Activated naive CD8-positive, alpha-beta T cell (primary cell): ENCODE results near the gene MMAB.
"Not testable (repeated sequence)": the region's sequence is repeated elsewhere in the genome, so short reads cannot be mapped to it uniquely, and the experiment has no call there.

Experiments
- H3K27ac Mint-ChIP-seq: one replicate; pipeline ENCODE4 v1.8.0; 2021; ENCODE audit warnings: mixed read lengths
- H3K27me3 Mint-ChIP-seq: one replicate; pipeline ENCODE4 v1.8.0; 2021; ENCODE audit warnings: mixed read lengths
- H3K36me3 Mint-ChIP-seq: one replicate; pipeline ENCODE4 v1.8.0; 2021; ENCODE audit warnings: mixed read lengths
- H3K4me1 Mint-ChIP-seq: one replicate; pipeline ENCODE4 v1.8.0; 2021; ENCODE audit warnings: low read depth, mixed read lengths
- H3K4me3 Mint-ChIP-seq: one replicate; pipeline ENCODE4 v1.8.0; 2021; ENCODE audit warnings: mild to moderate bottlenecking, mixed read lengths
- H3K9me3 Mint-ChIP-seq: one replicate; pipeline ENCODE4 v1.8.0; 2021; ENCODE audit warnings: low read depth, mixed read lengths

MMAB gene

GRCh38 chr12:109608270-109608669 lies 35.0 kb upstream of the MMAB start:
- no peak overlapping the region for H3K4me3 Mint-ChIP-seq
- H3K36me3 Mint-ChIP-seq, result no peaks in the 10 kb centered on the region
- no peaks in the 10 kb centered on the region for H3K9me3 Mint-ChIP-seq
- no peaks in the 10 kb centered on the region for H3K4me1 Mint-ChIP-seq
- H3K27ac Mint-ChIP-seq, result no peak overlapping the region
- H3K27me3 Mint-ChIP-seq, result peaks cover 12% of the 10 kb centered on the region

GRCh38 chr12:109607618-109608017 lies 34.3 kb upstream of the MMAB start:
- H3K27me3 Mint-ChIP-seq, result peaks cover 12% of the 10 kb centered on the region
- no peak overlapping the region for H3K27ac Mint-ChIP-seq
- H3K36me3 Mint-ChIP-seq, result no peaks in the 10 kb centered on the region
- no peak overlapping the region for H3K4me3 Mint-ChIP-seq
- no peaks in the 10 kb centered on the region for H3K4me1 Mint-ChIP-seq
- no peaks in the 10 kb centered on the region for H3K9me3 Mint-ChIP-seq

GRCh38 chr12:109606320-109607028 lies 33.2 kb upstream of the MMAB start:
- Mint-ChIP-seq H3K9me3 (no peaks in the 10 kb centered on the region), H3K36me3 (no peaks in the 10 kb centered on the region), H3K27me3 (peaks cover 10% of the 10 kb centered on the region), H3K4me3 (no peak overlapping the region), H3K27ac (no peak overlapping the region), H3K4me1 (no peaks in the 10 kb centered on the region)

GRCh38 chr12:109605599-109606228 lies 32.4 kb upstream of the MMAB start:
- H3K9me3 Mint-ChIP-seq, result no peaks in the 10 kb centered on the region

GRCh38 chr12:109605016-109605415 lies 31.7 kb upstream of the MMAB start:
- Mint-ChIP-seq H3K27me3 (peaks cover 10% of the 10 kb centered on the region), H3K9me3 (no peaks in the 10 kb centered on the region), H3K27ac (no peak overlapping the region), H3K4me3 (no peak overlapping the region), H3K36me3 (no peaks in the 10 kb centered on the region), H3K4me1 (no peaks in the 10 kb centered on the region)

More at GRCh38 chr12:109605599-109606228, 32.4 kb upstream of the MMAB start:
- no peaks in the 10 kb centered on the region for H3K36me3 Mint-ChIP-seq
- H3K4me3 Mint-ChIP-seq, result no peak overlapping the region
- H3K27me3 Mint-ChIP-seq, result peaks cover 10% of the 10 kb centered on the region
- H3K27ac Mint-ChIP-seq, result no peak overlapping the region
- no peaks in the 10 kb centered on the region for H3K4me1 Mint-ChIP-seq

GRCh38 chr12:109604132-109604585 lies 30.9 kb upstream of the MMAB start:
- peaks cover 6% of the 10 kb centered on the region for H3K27me3 Mint-ChIP-seq
- no peak overlapping the region for H3K27ac Mint-ChIP-seq

GRCh38 chr12:109602132-109602531 lies 28.8 kb upstream of the MMAB start:
- not testable (repeated sequence) for H3K4me1 Mint-ChIP-seq, H3K27ac Mint-ChIP-seq, H3K4me3 Mint-ChIP-seq, H3K27me3 Mint-ChIP-seq, H3K9me3 Mint-ChIP-seq, H3K36me3 Mint-ChIP-seq

More at GRCh38 chr12:109604132-109604585, 30.9 kb upstream of the MMAB start:
- no peak overlapping the region for H3K4me3 Mint-ChIP-seq
- no peaks in the 10 kb centered on the region for H3K36me3 Mint-ChIP-seq
- H3K9me3 Mint-ChIP-seq, result no peaks in the 10 kb centered on the region
- no peaks in the 10 kb centered on the region for H3K4me1 Mint-ChIP-seq

- H3K9me3 Mint-ChIP-seq, result no peaks in the 10 kb centered on the region
- peaks cover 6% of the 10 kb centered on the region for H3K4me1 Mint-ChIP-seq
- H3K4me3 Mint-ChIP-seq, result no peak overlapping the region
- no peaks in the 10 kb centered on the region for H3K36me3 Mint-ChIP-seq
- H3K27me3 Mint-ChIP-seq, result no peaks in the 10 kb centered on the region
- H3K27ac Mint-ChIP-seq, result no peak overlapping the region
Observed at GRCh38 chr12:109601557-109601956, 28.3 kb upstream of the MMAB start.

- no peaks in the 10 kb centered on the region for H3K9me3 Mint-ChIP-seq
Observed at GRCh38 chr12:109600995-109601394, 27.7 kb upstream of the MMAB start.

GRCh38 chr12:109600481-109600880 lies 27.2 kb upstream of the MMAB start:
- Mint-ChIP-seq H3K9me3 (no peaks in the 10 kb centered on the region), H3K27ac (no peak overlapping the region), H3K27me3 (no peaks in the 10 kb centered on the region), H3K4me3 (no peak overlapping the region), H3K36me3 (no peaks in the 10 kb centered on the region), H3K4me1 (peaks cover 10% of the 10 kb centered on the region)

More at GRCh38 chr12:109600995-109601394, 27.7 kb upstream of the MMAB start:
- H3K4me3 Mint-ChIP-seq, result no peak overlapping the region
- H3K27ac Mint-ChIP-seq, result no peak overlapping the region
- H3K4me1 Mint-ChIP-seq, result peaks cover 6% of the 10 kb centered on the region
- no peaks in the 10 kb centered on the region for H3K27me3 Mint-ChIP-seq
- H3K36me3 Mint-ChIP-seq, result no peaks in the 10 kb centered on the region

- no peak overlapping the region for H3K27ac Mint-ChIP-seq
- no peaks in the 10 kb centered on the region for H3K27me3 Mint-ChIP-seq
- no peaks in the 10 kb centered on the region for H3K9me3 Mint-ChIP-seq
- H3K36me3 Mint-ChIP-seq, result no peaks in the 10 kb centered on the region
- H3K4me1 Mint-ChIP-seq, result peaks cover 23% of the 10 kb centered on the region
- H3K4me3 Mint-ChIP-seq, result no peak overlapping the region
Observed at GRCh38 chr12:109599087-109599486, 25.8 kb upstream of the MMAB start.

GRCh38 chr12:109598428-109598854 lies 25.1 kb upstream of the MMAB start:
- H3K4me3 Mint-ChIP-seq, result no peak overlapping the region
- no peaks in the 10 kb centered on the region for H3K36me3 Mint-ChIP-seq
- H3K4me1 Mint-ChIP-seq, result peaks cover 23% of the 10 kb centered on the region
- H3K27ac Mint-ChIP-seq, result no peak overlapping the region
- H3K27me3 Mint-ChIP-seq, result no peaks in the 10 kb centered on the region
- H3K9me3 Mint-ChIP-seq, result no peaks in the 10 kb centered on the region

- H3K4me3 Mint-ChIP-seq, result no peak overlapping the region
- peaks cover 23% of the 10 kb centered on the region for H3K4me1 Mint-ChIP-seq
- H3K27me3 Mint-ChIP-seq, result no peaks in the 10 kb centered on the region
- H3K9me3 Mint-ChIP-seq, result no peaks in the 10 kb centered on the region
- H3K36me3 Mint-ChIP-seq, result no peaks in the 10 kb centered on the region
- H3K27ac Mint-ChIP-seq, result no peak overlapping the region
Observed at GRCh38 chr12:109597795-109598427, 24.6 kb upstream of the MMAB start.

GRCh38 chr12:109597414-109597794 lies 24.1 kb upstream of the MMAB start:
- Mint-ChIP-seq H3K36me3 (peaks cover 2% of the 10 kb centered on the region), H3K4me3 (no peak overlapping the region), H3K27me3 (no peaks in the 10 kb centered on the region), H3K27ac (no peak overlapping the region), H3K4me1 (peaks cover 23% of the 10 kb centered on the region), H3K9me3 (no peaks in the 10 kb centered on the region)

GRCh38 chr12:109596418-109597244 lies 23.3 kb upstream of the MMAB start:
- no peaks in the 10 kb centered on the region for H3K9me3 Mint-ChIP-seq
- no peak overlapping the region for H3K27ac Mint-ChIP-seq
- H3K4me3 Mint-ChIP-seq, result no peak overlapping the region
- peaks cover 23% of the 10 kb centered on the region for H3K4me1 Mint-ChIP-seq
- peaks cover 2% of the 10 kb centered on the region for H3K36me3 Mint-ChIP-seq
- H3K27me3 Mint-ChIP-seq, result no peaks in the 10 kb centered on the region
